GM12892 (cell line): ENCODE measurements around the gene ST8SIA5.

ENCODE experiments used
- POLR2A ChIP-seq: IDR thresholded peaks from 2 replicates; pipeline ENCODE4 v1.6.1; 2011; ENCODE audit warnings: low read depth, low read length, control low read depth
- TAF1 ChIP-seq: IDR thresholded peaks from 2 replicates; pipeline ENCODE4 v1.6.1; 2011; ENCODE audit warnings: low read depth, mild to moderate bottlenecking, control low read depth, low read length, borderline replicate concordance

DNA sequence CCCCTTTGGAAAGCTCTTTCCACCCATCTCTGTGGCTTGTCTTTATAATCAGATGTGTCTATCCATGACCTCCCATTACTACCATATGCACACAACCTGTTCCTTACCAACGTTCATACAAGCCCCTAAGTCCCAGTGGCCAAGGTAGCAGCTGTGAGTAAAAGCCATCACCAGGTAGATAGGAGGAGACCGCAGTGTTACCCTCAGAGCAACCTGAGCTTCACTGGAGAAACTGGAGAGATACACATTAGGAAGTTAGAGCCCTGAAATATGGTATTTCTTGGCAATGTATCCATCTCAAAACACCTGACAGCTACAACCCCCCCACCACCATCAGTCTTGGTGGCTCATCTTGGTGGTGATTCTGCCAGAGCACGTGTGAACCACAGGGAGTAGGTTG lies 125.9 kb downstream of the ST8SIA5 start:
- TF ChIP-seq POLR2A (no peak), TAF1 (no peak)
